ENCODE measurements around the gene AUTS2. TPM values are rescaled to one million over a fixed set of nuclear protein-coding genes. Genes with fewer than 3 reads are reported as not detected.

AUTS2 gene
- total and polyA plus RNA-seq, 4 donors: 4.9 to 24.4 (median 7.0) TPM

DNA sequence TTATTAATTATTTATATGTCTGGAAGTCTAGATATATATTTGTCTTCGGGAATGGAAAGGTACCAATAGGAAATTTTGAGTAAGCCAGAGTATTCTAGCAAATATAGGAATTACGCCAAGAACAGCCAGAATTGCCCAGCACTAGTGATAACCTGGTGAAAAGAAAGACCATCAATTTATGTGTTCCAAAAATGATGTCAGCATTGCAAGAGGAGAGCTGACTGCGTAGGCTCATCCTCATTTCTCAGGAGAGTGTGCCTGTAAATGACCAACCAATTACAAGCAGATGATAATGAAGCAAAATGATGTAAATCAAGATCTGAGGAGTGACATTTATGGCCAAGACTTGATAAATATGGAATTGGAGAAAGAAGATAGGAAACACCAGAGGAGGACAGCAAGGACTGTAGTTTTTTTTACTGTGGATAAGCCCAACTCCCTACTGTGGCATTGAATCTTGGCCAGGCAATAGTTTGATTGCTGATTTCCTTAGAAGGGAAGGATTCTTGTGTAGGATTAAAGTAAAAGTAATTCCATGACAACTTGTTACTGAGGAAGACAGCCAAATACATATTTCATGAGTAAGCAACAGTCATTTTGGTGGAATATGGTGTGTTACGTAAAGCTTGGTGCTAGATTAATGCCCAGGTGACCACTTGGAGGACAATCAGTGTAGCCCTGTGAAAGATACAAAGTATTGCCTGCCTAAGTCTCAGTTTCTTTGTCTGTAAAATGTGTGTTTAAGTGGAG is 590.8 kb downstream of the AUTS2 start:
- TF ChIP-seq YY1 (IDR thresholded peaks at IDR 0.05) (no peak), HNF4G (IDR thresholded peaks at IDR 0.05) (no peak), GABPA (IDR thresholded peaks at IDR 0.05 in 1 of 2, conservative IDR thresholded peaks at IDR 0.05 in 1 of 2) (no peak), NR2F2 (IDR thresholded peaks at IDR 0.05) (no peak), JUND (IDR thresholded peaks at IDR 0.05) (no peak), EGR1 (IDR thresholded peaks at IDR 0.05; ENCODE audit: low read depth in 2 of 2) (no peak), HNF4A (conservative IDR thresholded peaks at IDR 0.05) (no peak), RXRA (IDR thresholded peaks at IDR 0.05) (no peak), RAD21 (IDR thresholded peaks at IDR 0.05) (no peak)
- TF ChIP-seq, protein P1, sequence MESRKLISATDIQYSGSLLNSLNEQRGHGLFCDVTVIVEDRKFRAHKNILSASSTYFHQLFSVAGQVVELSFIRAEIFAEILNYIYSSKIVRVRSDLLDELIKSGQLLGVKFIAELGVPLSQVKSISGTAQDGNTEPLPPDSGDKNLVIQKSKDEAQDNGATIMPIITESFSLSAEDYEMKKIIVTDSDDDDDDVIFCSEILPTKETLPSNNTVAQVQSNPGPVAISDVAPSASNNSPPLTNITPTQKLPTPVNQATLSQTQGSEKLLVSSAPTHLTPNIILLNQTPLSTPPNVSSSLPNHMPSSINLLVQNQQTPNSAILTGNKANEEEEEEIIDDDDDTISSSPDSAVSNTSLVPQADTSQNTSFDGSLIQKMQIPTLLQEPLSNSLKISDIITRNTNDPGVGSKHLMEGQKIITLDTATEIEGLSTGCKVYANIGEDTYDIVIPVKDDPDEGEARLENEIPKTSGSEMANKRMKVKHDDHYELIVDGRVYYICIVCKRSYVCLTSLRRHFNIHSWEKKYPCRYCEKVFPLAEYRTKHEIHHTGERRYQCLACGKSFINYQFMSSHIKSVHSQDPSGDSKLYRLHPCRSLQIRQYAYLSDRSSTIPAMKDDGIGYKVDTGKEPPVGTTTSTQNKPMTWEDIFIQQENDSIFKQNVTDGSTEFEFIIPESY (IDR thresholded peaks at IDR 0.05): no peak
- TF ChIP-seq, protein P2, sequence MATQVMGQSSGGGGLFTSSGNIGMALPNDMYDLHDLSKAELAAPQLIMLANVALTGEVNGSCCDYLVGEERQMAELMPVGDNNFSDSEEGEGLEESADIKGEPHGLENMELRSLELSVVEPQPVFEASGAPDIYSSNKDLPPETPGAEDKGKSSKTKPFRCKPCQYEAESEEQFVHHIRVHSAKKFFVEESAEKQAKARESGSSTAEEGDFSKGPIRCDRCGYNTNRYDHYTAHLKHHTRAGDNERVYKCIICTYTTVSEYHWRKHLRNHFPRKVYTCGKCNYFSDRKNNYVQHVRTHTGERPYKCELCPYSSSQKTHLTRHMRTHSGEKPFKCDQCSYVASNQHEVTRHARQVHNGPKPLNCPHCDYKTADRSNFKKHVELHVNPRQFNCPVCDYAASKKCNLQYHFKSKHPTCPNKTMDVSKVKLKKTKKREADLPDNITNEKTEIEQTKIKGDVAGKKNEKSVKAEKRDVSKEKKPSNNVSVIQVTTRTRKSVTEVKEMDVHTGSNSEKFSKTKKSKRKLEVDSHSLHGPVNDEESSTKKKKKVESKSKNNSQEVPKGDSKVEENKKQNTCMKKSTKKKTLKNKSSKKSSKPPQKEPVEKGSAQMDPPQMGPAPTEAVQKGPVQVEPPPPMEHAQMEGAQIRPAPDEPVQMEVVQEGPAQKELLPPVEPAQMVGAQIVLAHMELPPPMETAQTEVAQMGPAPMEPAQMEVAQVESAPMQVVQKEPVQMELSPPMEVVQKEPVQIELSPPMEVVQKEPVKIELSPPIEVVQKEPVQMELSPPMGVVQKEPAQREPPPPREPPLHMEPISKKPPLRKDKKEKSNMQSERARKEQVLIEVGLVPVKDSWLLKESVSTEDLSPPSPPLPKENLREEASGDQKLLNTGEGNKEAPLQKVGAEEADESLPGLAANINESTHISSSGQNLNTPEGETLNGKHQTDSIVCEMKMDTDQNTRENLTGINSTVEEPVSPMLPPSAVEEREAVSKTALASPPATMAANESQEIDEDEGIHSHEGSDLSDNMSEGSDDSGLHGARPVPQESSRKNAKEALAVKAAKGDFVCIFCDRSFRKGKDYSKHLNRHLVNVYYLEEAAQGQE (IDR thresholded peaks at IDR 0.05): no peak
- TF ChIP-seq, protein P3, sequence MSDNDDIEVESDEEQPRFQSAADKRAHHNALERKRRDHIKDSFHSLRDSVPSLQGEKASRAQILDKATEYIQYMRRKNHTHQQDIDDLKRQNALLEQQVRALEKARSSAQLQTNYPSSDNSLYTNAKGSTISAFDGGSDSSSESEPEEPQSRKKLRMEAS (IDR thresholded peaks at IDR 0.05): no peak
- Histone ChIP-seq H3K27ac (ENCODE audit: low read depth in 1 of 2, low read length in 2 of 2) (no peak overlapping the region), H3K27me3 (ENCODE audit: control insufficient read depth in 4 of 4, insufficient read depth in 4 of 4, low read length in 3 of 4) (no peaks in the 10 kb centered on the region), H3K9ac (ENCODE audit: low read depth in 1 of 2, low read length in 2 of 2) (no peak overlapping the region), H3K4me1 (ENCODE audit: control insufficient read depth in 4 of 4, insufficient read depth in 4 of 4, low read length in 3 of 4) (no peaks in the 10 kb centered on the region), H3K9me3 (ENCODE audit: control insufficient read depth in 4 of 4, low read length in 3 of 4) (no peaks in the 10 kb centered on the region), H3K4me3 (ENCODE audit: low read depth in 1 of 3, low read length in 3 of 3) (no peak overlapping the region), H3K36me3 (ENCODE audit: control insufficient read depth in 4 of 4, insufficient read depth in 3 of 4, low read depth in 1 of 4, low read length in 3 of 4) (no peaks in the 10 kb centered on the region)
- no peak for DNase-seq (ENCODE audit: low spot score)
- WGBS: 95% methylated on average over 4 of the region's 4 CpGs

DNA sequence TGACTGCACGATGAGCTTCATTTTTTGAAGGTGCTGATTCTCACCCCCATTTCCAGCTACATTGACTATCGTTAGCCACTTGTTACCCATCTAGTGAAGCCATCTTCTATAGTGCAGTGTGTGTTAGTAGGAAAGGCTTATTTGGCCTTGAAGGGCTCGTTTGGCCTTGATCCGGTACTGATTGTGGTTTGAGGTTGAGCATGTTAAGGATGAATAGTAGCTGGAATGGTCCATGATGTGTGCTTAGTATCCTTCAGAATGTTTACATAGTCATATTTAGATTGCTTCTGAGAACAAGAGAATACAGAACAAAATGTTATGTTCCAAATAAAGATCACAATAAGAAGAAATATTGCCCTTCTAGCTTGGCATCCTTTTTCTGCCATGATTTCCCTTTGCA is 591.5 kb downstream of the AUTS2 start:
- no peak overlapping the region for H3K9ac ChIP-seq (ENCODE audit: low read depth in 1 of 2, low read length in 2 of 2)
- no peaks in the 10 kb centered on the region for H3K9me3 ChIP-seq (ENCODE audit: control insufficient read depth in 4 of 4, low read length in 3 of 4)
- no peak for DNase-seq (ENCODE audit: low spot score)
- H3K36me3 ChIP-seq (ENCODE audit: control insufficient read depth in 4 of 4, insufficient read depth in 3 of 4, low read depth in 1 of 4, low read length in 3 of 4): no peaks in the 10 kb centered on the region
- no peak overlapping the region for H3K27ac ChIP-seq (ENCODE audit: low read depth in 1 of 2, low read length in 2 of 2)
- no peaks in the 10 kb centered on the region for H3K4me1 ChIP-seq (ENCODE audit: control insufficient read depth in 4 of 4, insufficient read depth in 4 of 4, low read length in 3 of 4)
- 91% methylated on average over 4 of the region's 4 CpGs for WGBS
- H3K27me3 ChIP-seq (ENCODE audit: control insufficient read depth in 4 of 4, insufficient read depth in 4 of 4, low read length in 3 of 4): no peaks in the 10 kb centered on the region
- H3K4me3 ChIP-seq (ENCODE audit: low read depth in 1 of 3, low read length in 3 of 3): no peak overlapping the region
- TF ChIP-seq FOXA2 (IDR thresholded peaks at IDR 0.05) (no peak), JUND (IDR thresholded peaks at IDR 0.05) (no peak), NR2F2 (IDR thresholded peaks at IDR 0.05) (no peak), TAF1 (conservative IDR thresholded peaks at IDR 0.05) (no peak), EGR1 (IDR thresholded peaks at IDR 0.05; ENCODE audit: low read depth in 2 of 2) (no peak), YY1 (IDR thresholded peaks at IDR 0.05) (no peak), GABPA (IDR thresholded peaks at IDR 0.05 in 1 of 2, conservative IDR thresholded peaks at IDR 0.05 in 1 of 2) (no peak), SP1 (IDR thresholded peaks at IDR 0.05) (no peak), FOXA1 (IDR thresholded peaks at IDR 0.05) (no peak)
- TF ChIP-seq, protein P4, sequence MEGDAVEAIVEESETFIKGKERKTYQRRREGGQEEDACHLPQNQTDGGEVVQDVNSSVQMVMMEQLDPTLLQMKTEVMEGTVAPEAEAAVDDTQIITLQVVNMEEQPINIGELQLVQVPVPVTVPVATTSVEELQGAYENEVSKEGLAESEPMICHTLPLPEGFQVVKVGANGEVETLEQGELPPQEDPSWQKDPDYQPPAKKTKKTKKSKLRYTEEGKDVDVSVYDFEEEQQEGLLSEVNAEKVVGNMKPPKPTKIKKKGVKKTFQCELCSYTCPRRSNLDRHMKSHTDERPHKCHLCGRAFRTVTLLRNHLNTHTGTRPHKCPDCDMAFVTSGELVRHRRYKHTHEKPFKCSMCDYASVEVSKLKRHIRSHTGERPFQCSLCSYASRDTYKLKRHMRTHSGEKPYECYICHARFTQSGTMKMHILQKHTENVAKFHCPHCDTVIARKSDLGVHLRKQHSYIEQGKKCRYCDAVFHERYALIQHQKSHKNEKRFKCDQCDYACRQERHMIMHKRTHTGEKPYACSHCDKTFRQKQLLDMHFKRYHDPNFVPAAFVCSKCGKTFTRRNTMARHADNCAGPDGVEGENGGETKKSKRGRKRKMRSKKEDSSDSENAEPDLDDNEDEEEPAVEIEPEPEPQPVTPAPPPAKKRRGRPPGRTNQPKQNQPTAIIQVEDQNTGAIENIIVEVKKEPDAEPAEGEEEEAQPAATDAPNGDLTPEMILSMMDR (IDR thresholded peaks at IDR 0.05; ENCODE audit: low read depth, low read length, missing input control): no peak
- TF ChIP-seq, protein P5, sequence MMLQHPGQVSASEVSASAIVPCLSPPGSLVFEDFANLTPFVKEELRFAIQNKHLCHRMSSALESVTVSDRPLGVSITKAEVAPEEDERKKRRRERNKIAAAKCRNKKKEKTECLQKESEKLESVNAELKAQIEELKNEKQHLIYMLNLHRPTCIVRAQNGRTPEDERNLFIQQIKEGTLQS (IDR thresholded peaks at IDR 0.05): no peak
- TF ChIP-seq, protein P1 (IDR thresholded peaks at IDR 0.05): no peak
- TF ChIP-seq, protein P2 (IDR thresholded peaks at IDR 0.05): no peak
